Stomach (tissue), 4 donors: ENCODE measurements around the gene CDH18.

Experiments
- POLR2A ChIP-seq, 4 donors: fragments of 450-650 bp; IDR thresholded peaks; one replicate each; pipeline ENCODE4 v1.6.1; 2016; ENCODE audit warnings: antibody characterized with exemption in 4 of 4, control low read depth in 2 of 4, mild to moderate bottlenecking in 1 of 4, moderate library complexity in 1 of 4
- POLR2AphosphoS5 ChIP-seq, 3 donors: sonication (generic); formaldehyde crosslinking; IDR thresholded peaks; one replicate each; pipeline ENCODE4 v1.6.1; 2016; ENCODE audit warnings: antibody characterized with exemption in 3 of 3
- TF ChIP-seq, protein P1 (sequence below), 7 experiments: fragments of 450-650 bp in 4 of 7; fragments of 200-600 bp in 3 of 7; sonication (generic) in 3 of 7; IDR thresholded peaks; one replicate each; pipeline ENCODE4 v1.5.1; 2016 to 2019; ENCODE audit warnings: antibody characterized with exemption in 7 of 7, control low read depth in 2 of 7, mild to moderate bottlenecking in 1 of 7

DNA sequence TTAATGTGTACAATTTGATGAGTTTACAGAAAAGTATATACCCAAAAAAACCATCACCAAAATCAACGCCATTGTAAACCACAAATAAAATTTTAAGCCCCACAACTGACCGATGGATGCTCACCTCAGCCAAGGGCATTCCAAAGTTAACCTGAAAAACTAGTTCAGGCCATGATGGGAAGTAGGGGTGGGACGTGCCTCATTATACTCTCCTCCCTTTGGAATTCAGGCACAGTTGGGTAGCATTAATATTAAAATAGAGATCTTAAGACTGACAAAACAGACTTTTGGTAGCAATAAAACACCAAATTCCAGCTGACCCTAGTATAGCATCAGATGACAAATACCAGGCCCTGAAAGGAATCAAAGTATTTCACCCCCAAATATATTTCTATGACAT is 129.0 kb downstream of the CDH18 start:
- TF ChIP-seq, protein P1, sequence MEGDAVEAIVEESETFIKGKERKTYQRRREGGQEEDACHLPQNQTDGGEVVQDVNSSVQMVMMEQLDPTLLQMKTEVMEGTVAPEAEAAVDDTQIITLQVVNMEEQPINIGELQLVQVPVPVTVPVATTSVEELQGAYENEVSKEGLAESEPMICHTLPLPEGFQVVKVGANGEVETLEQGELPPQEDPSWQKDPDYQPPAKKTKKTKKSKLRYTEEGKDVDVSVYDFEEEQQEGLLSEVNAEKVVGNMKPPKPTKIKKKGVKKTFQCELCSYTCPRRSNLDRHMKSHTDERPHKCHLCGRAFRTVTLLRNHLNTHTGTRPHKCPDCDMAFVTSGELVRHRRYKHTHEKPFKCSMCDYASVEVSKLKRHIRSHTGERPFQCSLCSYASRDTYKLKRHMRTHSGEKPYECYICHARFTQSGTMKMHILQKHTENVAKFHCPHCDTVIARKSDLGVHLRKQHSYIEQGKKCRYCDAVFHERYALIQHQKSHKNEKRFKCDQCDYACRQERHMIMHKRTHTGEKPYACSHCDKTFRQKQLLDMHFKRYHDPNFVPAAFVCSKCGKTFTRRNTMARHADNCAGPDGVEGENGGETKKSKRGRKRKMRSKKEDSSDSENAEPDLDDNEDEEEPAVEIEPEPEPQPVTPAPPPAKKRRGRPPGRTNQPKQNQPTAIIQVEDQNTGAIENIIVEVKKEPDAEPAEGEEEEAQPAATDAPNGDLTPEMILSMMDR (IDR thresholded peaks at IDR 0.05), result no peak
- TF ChIP-seq POLR2A (IDR thresholded peaks at IDR 0.05) (no peak), POLR2AphosphoS5 (IDR thresholded peaks at IDR 0.05) (no peak)
